ENCODE data around the gene NR2C2AP. TPM values are rescaled to one million over a fixed set of nuclear protein-coding genes. Genes with fewer than 3 reads are reported as not detected.

The NR2C2AP gene
- total RNA-seq, 3 donors from 2014 or later: 19.8 to 24.1 (median 21.6) TPM

DNA sequence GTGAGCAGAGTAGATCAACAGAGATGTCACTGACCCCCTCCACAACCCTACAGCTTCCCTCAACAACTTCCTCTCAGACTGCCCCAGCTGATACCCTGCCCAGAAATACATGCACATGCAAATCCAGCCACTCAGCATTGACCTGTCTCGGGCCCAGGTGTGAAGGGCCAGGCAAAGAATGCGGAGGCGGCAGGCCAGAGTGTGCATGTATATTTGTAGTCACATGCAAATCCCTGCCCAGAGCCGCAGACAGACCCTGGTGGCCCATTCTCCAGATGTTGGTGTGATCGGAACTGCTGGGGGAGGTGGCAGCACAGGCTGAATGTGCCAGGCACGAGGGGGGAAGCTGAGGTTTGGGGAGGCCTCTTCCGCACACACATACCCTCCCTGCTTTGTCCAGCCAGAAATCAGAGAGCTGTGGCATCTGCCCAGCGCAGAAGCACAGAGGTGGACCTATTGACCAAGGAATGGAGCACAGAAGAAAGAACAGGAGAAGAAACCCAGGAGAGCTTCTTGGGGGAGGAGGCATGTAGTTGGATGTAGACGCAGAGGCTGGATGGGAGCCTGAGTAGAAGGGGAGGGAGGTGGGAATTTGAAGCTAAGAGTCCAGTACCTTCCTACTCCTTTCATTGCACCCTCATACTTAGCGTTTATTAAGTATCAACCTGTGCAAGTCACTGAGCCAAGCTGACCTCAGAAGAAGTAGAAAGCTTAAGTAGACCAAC lies 47.6 kb downstream of the NR2C2AP start:
- H3K4me3 ChIP-seq: no peak overlapping the region
- intact Hi-C loops (cut with DNase I; ENCODE audit: low total_unique reads): no loop called here
- H3K9me3 ChIP-seq: no peaks in the 10 kb centered on the region
- DNase-seq (ENCODE audit: low spot score in 2 of 2): no peak
- no peaks in the 10 kb centered on the region for H3K27me3 ChIP-seq
- no peaks in the 10 kb centered on the region for H3K4me1 ChIP-seq
- no peaks in the 10 kb centered on the region for H3K36me3 ChIP-seq
- H3K27ac ChIP-seq: no peak overlapping the region
- TF ChIP-seq POLR2A (IDR thresholded peaks at IDR 0.05) (no peak), POLR2AphosphoS5 (IDR thresholded peaks at IDR 0.05) (no peak)
- TF ChIP-seq, protein P1, sequence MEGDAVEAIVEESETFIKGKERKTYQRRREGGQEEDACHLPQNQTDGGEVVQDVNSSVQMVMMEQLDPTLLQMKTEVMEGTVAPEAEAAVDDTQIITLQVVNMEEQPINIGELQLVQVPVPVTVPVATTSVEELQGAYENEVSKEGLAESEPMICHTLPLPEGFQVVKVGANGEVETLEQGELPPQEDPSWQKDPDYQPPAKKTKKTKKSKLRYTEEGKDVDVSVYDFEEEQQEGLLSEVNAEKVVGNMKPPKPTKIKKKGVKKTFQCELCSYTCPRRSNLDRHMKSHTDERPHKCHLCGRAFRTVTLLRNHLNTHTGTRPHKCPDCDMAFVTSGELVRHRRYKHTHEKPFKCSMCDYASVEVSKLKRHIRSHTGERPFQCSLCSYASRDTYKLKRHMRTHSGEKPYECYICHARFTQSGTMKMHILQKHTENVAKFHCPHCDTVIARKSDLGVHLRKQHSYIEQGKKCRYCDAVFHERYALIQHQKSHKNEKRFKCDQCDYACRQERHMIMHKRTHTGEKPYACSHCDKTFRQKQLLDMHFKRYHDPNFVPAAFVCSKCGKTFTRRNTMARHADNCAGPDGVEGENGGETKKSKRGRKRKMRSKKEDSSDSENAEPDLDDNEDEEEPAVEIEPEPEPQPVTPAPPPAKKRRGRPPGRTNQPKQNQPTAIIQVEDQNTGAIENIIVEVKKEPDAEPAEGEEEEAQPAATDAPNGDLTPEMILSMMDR (IDR thresholded peaks at IDR 0.05): no peak

DNA sequence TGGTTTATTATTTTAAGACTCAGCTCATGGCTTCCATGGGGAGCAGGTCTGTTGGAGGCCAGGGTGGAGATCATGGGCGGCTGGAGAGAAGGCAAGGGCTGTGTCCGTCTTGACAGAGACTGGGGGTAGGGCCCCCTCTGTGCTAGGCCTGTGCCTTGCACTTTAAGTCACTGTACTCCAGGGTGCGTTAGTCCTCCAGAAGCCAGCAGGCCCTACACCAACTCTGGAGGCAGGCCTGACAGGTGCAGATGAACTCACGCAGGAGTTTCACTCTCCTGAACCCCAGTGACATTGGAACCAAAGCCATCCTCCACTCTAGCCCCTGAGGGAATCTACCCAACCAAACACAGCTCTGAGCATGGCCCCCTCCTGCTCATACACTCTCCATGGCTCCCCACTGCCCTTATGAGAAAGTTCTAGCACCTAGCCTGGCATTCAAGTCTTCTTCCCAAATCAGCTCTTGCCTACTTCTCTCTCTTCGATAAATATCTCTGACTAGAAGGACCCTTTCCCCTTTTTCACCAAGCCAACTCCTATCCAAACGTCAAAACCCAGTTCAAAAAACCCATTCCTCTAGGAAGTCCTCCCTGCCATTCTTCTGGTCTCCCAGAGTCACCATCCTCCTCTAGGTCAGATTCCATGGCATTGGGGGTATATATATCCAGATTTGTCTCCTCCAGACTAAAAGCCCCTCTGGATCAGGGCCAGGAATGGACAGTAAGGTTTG lies 48.3 kb downstream of the NR2C2AP start:
- Histone ChIP-seq H3K27ac (no peak overlapping the region), H3K4me3 (no peak overlapping the region), H3K36me3 (no peaks in the 10 kb centered on the region), H3K4me1 (no peaks in the 10 kb centered on the region), H3K9me3 (no peaks in the 10 kb centered on the region), H3K27me3 (no peaks in the 10 kb centered on the region)
- no peak for TF ChIP-seq POLR2AphosphoS5 (IDR thresholded peaks at IDR 0.05)
- TF ChIP-seq, protein P1 (IDR thresholded peaks at IDR 0.05): no peak
- no peak for TF ChIP-seq POLR2A (IDR thresholded peaks at IDR 0.05)
- DNase-seq (ENCODE audit: low spot score in 2 of 2): no peak
- intact Hi-C loops (cut with DNase I; ENCODE audit: low total_unique reads): no loop called here

DNA sequence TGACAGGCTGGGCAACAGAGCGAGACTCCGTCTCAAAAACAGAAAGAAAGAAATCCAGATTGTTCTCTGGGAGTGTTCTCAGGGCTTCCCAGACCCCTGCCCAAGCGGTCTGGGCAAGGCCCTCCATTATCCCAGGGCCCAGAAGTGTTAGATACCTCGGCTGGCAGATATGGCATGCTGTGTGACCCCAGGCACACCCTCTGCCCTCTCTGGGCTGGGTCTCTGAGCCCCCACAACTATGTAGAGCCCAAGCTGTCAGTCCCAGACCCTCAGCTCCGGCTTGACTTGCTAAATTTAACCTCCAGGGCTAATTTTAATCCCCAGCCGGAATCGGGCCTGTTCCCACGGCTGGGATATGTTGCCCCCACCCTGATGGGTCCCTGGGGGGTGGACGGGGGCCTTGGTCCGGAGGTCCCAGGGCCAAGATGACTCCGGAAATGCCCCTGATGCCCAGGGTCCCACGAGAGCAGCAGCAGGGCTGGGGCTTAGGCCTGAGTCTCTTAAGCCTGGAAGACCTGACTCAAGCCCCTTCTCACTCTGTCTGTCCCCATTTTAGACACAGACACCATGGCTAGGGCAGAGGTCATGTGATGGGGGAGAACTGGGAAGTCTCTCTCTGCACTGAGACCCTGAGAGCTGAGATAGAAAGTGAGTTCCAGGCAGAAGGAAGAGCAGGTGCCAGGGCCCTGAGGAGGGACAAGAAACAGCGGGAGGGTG lies 50.4 kb downstream of the NR2C2AP start:
- Histone ChIP-seq H3K27me3 (no peaks in the 10 kb centered on the region), H3K4me1 (no peaks in the 10 kb centered on the region), H3K36me3 (no peaks in the 10 kb centered on the region), H3K9me3 (no peaks in the 10 kb centered on the region), H3K27ac (no peak overlapping the region), H3K4me3 (no peak overlapping the region)
- intact Hi-C loops (cut with DNase I; ENCODE audit: low total_unique reads): no loop called here
- TF ChIP-seq POLR2A (IDR thresholded peaks at IDR 0.05) (no peak), POLR2AphosphoS5 (IDR thresholded peaks at IDR 0.05) (no peak)
- TF ChIP-seq, protein P1 (IDR thresholded peaks at IDR 0.05): no peak
- no peak for DNase-seq (ENCODE audit: low spot score in 2 of 2)

DNA sequence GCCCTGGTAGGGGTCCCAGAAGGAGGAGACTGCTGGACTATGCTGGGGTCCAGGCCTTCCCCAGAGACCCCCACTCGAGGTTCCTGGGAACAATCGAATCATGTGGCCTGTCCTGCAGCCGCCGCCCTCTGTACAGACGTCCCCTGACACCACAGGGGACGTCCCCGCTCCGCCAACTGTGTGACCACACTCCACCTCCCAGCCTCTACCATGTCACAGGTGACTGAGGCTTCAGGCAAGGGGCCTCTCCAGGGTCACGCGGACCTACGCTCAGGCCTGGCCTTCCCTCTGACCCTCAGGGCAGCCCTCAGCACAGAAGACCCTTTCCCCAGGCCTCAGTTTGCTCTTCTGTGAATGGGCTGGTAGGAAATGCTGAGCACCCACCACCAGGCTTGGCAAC lies 51.8 kb downstream of the NR2C2AP start:
- Histone ChIP-seq H3K4me3 (no peak overlapping the region), H3K27me3 (no peaks in the 10 kb centered on the region), H3K4me1 (no peaks in the 10 kb centered on the region), H3K9me3 (no peaks in the 10 kb centered on the region), H3K36me3 (no peaks in the 10 kb centered on the region), H3K27ac (no peak overlapping the region)
- DNase-seq (ENCODE audit: low spot score in 2 of 2): no peak
- intact Hi-C loops (cut with DNase I; ENCODE audit: low total_unique reads): no loop called here
- no peak for TF ChIP-seq POLR2AphosphoS5 (IDR thresholded peaks at IDR 0.05)

Other genes starting within 250 kb of the NR2C2AP start
- gene SUGP2, start 169.9 kb downstream of the NR2C2AP start, total RNA-seq: 10 to 100 TPM; 27.8 to 58.1 (median 56.0) TPM
- 10 to 100 TPM; 20.3 to 29.5 (median 27.7) TPM for gene ARMC6, start 169.8 kb downstream of the NR2C2AP start, total RNA-seq
- 10 to 100 TPM in 1 of 3 donors, 1 to 10 TPM in 2; 6.4 to 12.8 (median 9.8) TPM for gene SLC25A42, start 139.4 kb downstream of the NR2C2AP start, total RNA-seq
- 10 to 100 TPM; 13.8 to 20.3 (median 18.0) TPM for gene TMEM161A, start 64.9 kb downstream of the NR2C2AP start, total RNA-seq
- gene MEF2B, start 33.2 kb downstream of the NR2C2AP start, total RNA-seq: under 1 TPM in 2 of 3 donors, not detected in 1; 0.59 to 0.64 TPM
- 10 to 100 TPM; 15.2 to 18.0 (median 16.7) TPM for gene BORCS8, start 11.3 kb downstream of the NR2C2AP start, total RNA-seq
- 10 to 100 TPM; 43.9 to 51.1 (median 47.7) TPM for gene RFXANK, start 11.2 kb downstream of the NR2C2AP start, total RNA-seq
- gene NCAN, start 8.5 kb upstream of the NR2C2AP start, total RNA-seq: not detected
- gene TM6SF2, start 69.9 kb upstream of the NR2C2AP start, total RNA-seq: under 1 TPM; 0.32 to 0.98 (median 0.88) TPM
- gene SUGP1, start 117.1 kb upstream of the NR2C2AP start, total RNA-seq: 10 to 100 TPM; 23.8 to 31.6 (median 29.8) TPM
- 10 to 100 TPM; 33.4 to 59.4 (median 53.1) TPM for gene MAU2, start 117.4 kb upstream of the NR2C2AP start, total RNA-seq
- gene GATAD2A, start 202.3 kb upstream of the NR2C2AP start, total RNA-seq: 10 to 100 TPM; 29.1 to 38.7 (median 33.6) TPM

Data from breast epithelium (tissue), 4 donors.